Measurements from ENCODE around the gene KIF26A.

DNA sequence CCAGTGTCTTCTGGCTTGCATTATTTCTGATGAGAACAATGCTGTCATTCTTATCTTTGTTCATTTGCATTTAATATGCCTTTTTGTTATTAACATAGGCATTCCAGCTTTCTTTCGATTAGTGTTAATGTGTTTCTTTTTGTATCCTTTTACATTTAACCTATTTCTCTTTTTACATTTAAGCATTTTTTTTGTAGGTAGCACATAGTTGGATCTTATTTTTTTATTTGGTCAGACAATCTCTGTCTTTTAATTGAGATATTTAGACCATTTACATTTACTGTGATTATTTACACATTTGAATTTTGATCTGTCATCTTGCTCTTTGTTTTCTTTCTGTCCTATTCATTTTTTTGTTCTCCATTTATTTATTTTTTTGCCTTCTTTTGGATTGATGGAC is 14.5 kb upstream of the KIF26A start:
- TF ChIP-seq POLR2AphosphoS5 (IDR thresholded peaks at IDR 0.05; ENCODE audit: low read depth): no peak
- TF ChIP-seq, protein P1, sequence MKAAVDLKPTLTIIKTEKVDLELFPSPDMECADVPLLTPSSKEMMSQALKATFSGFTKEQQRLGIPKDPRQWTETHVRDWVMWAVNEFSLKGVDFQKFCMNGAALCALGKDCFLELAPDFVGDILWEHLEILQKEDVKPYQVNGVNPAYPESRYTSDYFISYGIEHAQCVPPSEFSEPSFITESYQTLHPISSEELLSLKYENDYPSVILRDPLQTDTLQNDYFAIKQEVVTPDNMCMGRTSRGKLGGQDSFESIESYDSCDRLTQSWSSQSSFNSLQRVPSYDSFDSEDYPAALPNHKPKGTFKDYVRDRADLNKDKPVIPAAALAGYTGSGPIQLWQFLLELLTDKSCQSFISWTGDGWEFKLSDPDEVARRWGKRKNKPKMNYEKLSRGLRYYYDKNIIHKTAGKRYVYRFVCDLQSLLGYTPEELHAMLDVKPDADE (IDR thresholded peaks at IDR 0.05): no peak
- TF ChIP-seq, protein P2, sequence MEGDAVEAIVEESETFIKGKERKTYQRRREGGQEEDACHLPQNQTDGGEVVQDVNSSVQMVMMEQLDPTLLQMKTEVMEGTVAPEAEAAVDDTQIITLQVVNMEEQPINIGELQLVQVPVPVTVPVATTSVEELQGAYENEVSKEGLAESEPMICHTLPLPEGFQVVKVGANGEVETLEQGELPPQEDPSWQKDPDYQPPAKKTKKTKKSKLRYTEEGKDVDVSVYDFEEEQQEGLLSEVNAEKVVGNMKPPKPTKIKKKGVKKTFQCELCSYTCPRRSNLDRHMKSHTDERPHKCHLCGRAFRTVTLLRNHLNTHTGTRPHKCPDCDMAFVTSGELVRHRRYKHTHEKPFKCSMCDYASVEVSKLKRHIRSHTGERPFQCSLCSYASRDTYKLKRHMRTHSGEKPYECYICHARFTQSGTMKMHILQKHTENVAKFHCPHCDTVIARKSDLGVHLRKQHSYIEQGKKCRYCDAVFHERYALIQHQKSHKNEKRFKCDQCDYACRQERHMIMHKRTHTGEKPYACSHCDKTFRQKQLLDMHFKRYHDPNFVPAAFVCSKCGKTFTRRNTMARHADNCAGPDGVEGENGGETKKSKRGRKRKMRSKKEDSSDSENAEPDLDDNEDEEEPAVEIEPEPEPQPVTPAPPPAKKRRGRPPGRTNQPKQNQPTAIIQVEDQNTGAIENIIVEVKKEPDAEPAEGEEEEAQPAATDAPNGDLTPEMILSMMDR (conservative IDR thresholded peaks at IDR 0.05; ENCODE audit: low read depth in 2 of 2): no peak
- TF ChIP-seq EZH2phosphoT487 (IDR thresholded peaks at IDR 0.05; ENCODE audit: unreplicated experiment): no peak
- no peak for TF ChIP-seq EZH2 (IDR thresholded peaks at IDR 0.05; ENCODE audit: low read depth, unreplicated experiment)
- no peak for TF ChIP-seq ZNF114 (CRISPR knock-in tag; IDR thresholded peaks at IDR 0.05)
- no peak for TF ChIP-seq CREB1 (CRISPR knock-in tag; IDR thresholded peaks at IDR 0.05; ENCODE audit: low read depth)
